ENCODE measurements around the gene VPS13D.

DNA sequence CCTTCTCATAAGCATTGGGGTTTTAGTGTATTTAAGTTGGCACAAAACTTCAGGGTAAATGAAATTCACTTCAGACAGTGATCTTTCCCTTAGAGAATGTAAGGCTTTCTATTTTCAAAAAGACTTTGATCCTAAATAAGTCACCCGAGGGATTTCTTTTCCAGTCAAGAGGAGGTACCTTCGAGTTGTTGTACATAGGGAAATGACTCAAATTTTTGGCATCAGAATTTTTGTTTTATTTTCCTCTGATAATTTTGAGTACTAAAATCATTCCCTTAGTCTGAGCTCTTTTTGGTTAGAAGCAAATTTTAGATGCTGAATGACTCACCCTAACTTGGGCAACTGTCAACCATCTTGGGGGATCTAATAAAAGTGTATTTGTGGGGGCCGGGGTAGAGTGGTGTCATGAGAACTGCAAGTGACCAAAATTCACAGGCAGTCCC lies 194.3 kb downstream of the VPS13D start:
- no peak for TF ChIP-seq POLR2A (IDR thresholded peaks at IDR 0.05)
- TF ChIP-seq, protein P1, sequence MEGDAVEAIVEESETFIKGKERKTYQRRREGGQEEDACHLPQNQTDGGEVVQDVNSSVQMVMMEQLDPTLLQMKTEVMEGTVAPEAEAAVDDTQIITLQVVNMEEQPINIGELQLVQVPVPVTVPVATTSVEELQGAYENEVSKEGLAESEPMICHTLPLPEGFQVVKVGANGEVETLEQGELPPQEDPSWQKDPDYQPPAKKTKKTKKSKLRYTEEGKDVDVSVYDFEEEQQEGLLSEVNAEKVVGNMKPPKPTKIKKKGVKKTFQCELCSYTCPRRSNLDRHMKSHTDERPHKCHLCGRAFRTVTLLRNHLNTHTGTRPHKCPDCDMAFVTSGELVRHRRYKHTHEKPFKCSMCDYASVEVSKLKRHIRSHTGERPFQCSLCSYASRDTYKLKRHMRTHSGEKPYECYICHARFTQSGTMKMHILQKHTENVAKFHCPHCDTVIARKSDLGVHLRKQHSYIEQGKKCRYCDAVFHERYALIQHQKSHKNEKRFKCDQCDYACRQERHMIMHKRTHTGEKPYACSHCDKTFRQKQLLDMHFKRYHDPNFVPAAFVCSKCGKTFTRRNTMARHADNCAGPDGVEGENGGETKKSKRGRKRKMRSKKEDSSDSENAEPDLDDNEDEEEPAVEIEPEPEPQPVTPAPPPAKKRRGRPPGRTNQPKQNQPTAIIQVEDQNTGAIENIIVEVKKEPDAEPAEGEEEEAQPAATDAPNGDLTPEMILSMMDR (IDR thresholded peaks at IDR 0.05), result no peak
- no peak for TF ChIP-seq POLR2AphosphoS5 (IDR thresholded peaks at IDR 0.05)
